Measurements from ENCODE around the gene RAD51B. TPM values are rescaled to one million over a fixed set of nuclear protein-coding genes. Genes with fewer than 3 reads are reported as not detected.
"Not testable (repeated sequence)": the region's sequence is repeated elsewhere in the genome, so short reads cannot be mapped to it uniquely, and the experiment has no call there.

RAD51B gene
- total RNA-seq, 1 experiment from 2014 or later, result 103 TPM

DNA sequence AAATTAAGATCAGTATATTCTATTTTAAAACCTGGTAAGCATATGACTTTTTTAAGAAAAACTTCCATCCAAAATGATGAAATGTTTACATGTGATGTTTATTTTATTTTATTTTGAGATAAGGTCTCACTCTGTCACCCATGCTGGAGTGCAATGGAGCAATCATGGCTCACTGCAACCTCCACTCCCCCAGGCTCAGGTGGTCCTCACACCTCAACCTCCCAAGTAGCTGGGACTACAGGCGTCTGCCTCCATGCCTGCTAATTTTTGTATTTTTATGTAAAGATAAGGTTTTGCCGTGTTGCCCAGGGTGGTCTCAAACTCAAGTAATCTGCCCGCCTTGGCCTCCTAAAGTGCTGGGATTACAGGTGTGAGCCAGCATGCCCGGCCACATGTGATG, 831.5 kb downstream of the RAD51B start:
- in situ Hi-C loops (cut with HindIII; ENCODE audit: low sequenced_read_pairs), result no loop called here
- no peak for DNase-seq (ENCODE audit: low spot score)

DNA sequence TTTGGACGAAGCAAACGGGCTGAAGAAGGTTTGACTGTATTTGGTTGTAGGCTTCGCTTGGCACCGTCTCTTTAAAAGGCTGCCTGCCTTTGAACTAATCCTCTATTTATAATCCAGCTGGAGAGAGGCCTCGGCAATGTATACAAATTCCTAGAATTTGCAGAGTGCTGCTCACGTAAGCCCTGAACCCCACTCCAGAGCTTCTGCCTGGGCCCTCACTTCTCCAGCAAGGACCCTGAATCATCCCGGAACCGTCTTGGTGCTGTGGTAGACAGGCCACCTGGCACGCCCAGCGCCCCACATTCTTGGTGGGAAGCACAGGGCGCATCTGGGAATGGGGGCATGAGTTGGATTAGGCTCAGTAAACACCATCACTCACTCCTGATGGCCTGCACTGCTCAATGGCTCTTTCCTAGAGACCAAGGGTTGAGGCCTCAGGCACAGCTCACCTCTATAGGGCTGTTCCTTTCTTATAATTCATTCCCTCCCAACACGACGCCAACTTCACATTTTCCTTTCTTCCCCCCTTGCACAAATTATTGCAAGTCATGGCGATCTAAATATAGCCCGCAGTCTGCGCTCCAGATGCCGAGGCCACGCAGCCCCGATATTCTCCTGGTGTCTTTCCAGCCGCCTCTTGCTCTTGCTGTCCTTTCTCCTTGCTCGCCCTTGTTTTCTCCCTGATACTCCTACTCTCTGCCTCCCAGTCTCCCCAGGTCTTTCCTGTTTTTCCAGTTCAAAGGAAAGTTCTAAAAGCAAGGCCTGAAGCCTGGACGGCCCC, 832.3 kb downstream of the RAD51B start:
- in situ Hi-C loops (cut with HindIII; ENCODE audit: low sequenced_read_pairs), result no loop called here
- DNase-seq (ENCODE audit: low spot score), result no peak

DNA sequence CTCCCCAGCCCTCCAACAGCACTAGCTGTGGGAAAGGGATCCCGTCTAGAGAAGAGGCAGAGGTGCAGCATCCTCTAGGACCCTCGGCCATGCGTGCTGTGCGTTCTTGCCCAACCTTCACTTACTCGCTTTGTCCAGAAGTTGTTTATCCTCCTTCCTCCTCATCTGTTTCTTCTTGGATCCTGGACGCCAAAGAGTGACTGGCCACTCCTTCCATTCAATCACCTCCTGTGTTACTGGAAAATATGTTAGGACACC, 832.8 kb downstream of the RAD51B start:
- DNase-seq (ENCODE audit: low spot score), result no peak
- in situ Hi-C loops (cut with HindIII; ENCODE audit: low sequenced_read_pairs), result no loop called here

DNA sequence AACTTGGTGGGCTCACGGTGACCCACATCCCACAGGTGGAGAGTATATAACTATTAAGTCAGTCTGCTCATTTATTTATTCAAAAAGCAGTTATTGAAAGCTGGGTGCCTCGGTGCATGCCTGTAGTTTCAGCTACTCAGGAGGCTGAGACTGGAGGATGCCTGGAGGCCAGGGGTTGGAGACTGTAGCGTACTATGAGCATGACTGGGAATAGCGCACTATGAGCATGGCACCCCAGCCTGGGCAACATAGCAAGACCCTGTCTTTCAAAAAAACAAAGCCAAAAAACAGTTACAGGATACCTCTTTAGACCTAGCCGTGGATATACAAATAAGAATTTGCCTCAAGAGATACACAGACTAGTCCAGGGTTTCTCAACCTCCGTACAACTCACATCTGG, 833.5 kb downstream of the RAD51B start:
- no peak for DNase-seq (ENCODE audit: low spot score)
- in situ Hi-C loops (cut with HindIII; ENCODE audit: low sequenced_read_pairs), result no loop called here

DNA sequence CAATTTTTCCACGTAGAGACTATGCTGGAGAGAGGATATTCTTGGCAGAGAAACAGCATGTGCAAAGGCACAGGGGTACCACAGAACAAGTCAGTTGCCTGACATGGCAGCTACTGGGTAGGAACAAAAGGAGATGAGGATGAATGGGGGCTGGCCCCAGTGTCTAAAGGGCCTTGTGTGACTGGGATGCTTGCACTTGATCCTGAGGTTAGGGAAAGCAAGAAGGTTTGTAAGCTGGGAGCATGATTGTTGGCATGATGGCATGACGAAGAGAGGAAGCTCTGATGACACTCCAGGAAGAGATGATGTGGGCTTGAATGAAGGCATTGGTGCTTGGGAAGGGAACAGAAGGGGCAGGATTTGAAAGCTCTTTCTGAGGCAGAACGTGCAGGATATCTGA, 834.2 kb downstream of the RAD51B start:
- in situ Hi-C loops (cut with HindIII; ENCODE audit: low sequenced_read_pairs), result no loop called here
- no peak for DNase-seq (ENCODE audit: low spot score)

DNA sequence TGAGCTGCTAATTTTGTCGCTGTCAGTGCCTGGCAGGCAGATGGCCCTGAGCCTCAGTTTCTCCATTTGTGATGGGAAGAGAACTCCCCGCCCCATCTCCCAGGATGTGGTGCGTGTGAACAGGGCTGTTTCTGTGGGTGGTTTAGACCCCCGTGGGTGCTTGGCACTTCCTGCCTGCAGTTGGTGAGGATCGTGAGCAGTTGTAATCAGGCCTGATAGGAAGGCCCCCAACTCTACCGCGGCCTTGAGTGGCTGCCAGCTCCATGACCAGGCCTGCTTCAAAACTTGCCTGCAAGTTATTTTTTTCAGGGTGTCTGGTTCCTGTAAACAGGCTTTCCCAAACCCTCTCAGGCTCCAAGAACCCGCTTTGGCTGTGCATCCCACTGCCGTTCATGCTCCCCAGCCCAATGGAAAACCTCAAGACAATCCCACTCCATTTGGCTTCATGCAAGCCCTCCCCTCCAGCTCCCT, 834.9 kb downstream of the RAD51B start:
- in situ Hi-C loops (cut with HindIII; ENCODE audit: low sequenced_read_pairs), result no loop called here
- DNase-seq (ENCODE audit: low spot score), result no peak

DNA sequence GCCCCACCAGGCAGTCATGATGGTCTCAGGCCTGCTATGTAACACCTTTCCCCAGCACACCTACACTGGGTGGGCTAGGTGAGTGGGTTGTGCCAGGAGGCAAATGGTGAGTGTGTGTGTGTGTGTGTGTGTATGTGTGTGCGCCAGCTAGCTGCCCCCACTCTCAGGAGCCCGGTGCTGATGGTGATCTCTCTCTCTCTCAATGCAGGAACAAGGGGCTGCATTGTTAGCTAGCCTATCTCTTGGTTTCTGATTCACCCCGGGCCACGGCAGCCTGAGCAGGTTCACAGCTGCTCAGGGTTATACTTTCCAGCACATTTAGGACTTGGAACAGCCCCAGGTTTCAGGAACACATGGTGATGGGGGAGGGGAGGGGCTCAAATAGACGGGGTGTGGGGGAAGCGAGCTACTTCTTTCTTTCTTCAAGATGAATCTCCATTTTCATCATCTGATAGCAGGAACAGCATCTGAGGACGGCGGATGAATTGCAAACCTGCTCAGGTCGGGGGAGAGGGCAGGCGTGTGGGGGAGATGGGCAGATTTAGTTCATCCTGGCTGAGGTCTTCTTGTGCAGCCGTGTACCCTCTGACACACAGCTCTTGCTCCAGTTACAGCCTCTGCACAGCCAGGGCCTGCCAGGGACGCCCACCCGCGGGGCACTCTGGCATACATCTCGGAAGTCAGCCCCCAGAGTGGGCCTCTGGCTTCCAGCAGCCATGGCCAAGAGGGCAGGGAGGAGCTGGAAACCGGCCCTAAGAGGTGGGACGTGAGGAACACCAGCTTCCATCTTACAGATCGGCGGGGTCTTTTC, 835.6 kb downstream of the RAD51B start:
- in situ Hi-C loops (cut with HindIII; ENCODE audit: low sequenced_read_pairs), result no loop called here
- DNase-seq (ENCODE audit: low spot score), result no peak

DNA sequence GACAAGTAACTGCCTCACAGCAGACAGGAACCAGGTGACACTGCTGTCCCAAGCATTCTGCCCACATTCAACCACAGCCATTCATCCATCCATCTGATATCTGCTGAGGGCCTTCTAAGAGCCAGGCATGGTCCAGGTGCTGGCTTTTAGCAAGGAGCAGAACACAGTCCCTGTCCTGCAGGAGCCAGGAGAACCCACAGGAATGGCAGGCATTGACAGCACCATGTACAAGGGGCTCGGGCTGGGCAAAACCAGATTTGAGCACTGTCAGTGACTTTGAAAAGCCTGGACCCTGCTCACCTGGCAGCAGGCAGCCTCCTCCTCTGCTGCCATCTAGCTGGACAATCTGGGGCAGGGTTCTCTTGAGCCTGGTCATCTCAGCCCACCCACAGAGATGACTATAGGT, 836.3 kb downstream of the RAD51B start:
- in situ Hi-C loops (cut with HindIII; ENCODE audit: low sequenced_read_pairs), result no loop called here
- DNase-seq (ENCODE audit: low spot score), result no peak

DNA sequence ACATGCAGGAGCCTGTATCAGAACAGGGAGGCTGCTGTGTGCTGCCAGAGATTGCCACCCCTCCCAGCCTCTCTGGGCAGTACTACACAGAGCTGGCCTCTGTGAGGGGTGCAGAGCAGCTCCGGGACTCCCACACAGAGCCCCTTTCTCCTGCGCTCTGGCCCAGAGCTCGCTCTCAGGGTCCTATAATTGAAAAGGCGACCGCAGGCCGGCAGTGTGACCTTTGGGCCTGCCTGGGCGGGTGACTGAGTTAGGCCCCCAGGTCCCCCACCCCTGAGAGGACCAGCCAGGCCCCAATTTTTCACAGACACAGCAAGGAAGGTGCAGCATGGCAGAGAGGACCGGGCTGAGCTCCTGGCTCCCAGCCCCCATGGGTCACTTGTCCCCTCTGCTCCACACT, 836.9 kb downstream of the RAD51B start:
- in situ Hi-C loops (cut with HindIII; ENCODE audit: low sequenced_read_pairs), result no loop called here
- DNase-seq (ENCODE audit: low spot score), result no peak

DNA sequence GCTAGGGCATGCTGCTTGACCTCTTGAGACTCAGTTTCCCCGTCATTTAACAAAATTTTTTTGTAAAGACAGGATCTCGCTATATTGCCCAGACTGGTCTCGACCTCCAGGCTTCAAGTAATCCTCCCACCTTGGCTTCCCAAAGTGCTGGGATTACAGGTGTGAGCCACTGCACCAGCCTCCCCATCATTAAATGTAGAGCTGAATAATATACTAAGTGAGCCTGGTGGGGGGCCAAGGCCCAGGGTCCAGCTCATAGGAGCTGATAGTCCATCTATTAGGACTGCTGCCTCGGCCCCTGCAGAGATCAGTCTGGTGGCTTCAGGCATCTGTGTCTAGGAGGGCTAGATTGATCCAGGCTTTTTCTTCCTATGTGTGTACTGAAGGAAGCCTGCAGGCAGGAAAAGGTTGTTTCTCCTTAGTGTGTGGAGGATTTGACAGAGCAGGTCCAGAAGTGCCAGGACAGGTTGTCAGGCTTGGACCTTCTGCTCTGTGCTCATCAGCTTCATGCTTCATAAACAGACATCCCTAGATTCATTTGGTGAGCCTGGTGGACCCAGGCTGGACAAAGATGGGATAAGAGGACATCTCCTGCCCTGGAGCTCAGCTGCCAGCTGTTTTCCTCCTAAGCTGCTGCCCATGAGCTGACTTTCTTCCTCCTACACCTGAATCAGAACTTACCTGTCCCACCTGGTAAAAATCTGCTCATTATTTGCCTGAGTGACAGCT, 837.9 kb downstream of the RAD51B start:
- in situ Hi-C loops (cut with HindIII; ENCODE audit: low sequenced_read_pairs), result no loop called here
- DNase-seq (ENCODE audit: low spot score), result no peak

DNA sequence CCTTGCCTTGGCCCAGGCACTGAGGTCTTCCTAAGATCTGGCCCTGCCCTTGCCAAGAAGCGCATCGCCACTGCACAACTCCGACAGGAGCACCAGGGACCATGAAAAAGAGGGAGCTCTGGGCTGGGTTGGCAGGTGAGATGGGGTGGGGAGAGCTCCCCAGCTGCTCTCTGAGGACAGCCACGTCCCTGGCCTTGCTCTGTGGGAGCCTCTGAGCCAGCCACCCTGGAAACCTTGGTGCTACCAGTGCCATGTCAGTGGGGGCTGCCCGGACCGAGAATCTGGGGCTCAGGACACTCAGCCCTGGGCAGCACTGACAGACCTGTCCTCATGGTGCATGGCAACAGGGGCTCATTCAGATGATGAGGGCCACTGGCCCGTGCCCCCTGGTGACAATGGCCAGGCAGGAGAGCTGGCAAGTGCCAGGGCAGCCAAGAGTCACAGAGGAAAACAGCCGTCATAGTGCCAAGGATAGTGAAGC, 838.5 kb downstream of the RAD51B start:
- no peak for DNase-seq (ENCODE audit: low spot score)
- in situ Hi-C loops (cut with HindIII; ENCODE audit: low sequenced_read_pairs), result no loop called here

DNA sequence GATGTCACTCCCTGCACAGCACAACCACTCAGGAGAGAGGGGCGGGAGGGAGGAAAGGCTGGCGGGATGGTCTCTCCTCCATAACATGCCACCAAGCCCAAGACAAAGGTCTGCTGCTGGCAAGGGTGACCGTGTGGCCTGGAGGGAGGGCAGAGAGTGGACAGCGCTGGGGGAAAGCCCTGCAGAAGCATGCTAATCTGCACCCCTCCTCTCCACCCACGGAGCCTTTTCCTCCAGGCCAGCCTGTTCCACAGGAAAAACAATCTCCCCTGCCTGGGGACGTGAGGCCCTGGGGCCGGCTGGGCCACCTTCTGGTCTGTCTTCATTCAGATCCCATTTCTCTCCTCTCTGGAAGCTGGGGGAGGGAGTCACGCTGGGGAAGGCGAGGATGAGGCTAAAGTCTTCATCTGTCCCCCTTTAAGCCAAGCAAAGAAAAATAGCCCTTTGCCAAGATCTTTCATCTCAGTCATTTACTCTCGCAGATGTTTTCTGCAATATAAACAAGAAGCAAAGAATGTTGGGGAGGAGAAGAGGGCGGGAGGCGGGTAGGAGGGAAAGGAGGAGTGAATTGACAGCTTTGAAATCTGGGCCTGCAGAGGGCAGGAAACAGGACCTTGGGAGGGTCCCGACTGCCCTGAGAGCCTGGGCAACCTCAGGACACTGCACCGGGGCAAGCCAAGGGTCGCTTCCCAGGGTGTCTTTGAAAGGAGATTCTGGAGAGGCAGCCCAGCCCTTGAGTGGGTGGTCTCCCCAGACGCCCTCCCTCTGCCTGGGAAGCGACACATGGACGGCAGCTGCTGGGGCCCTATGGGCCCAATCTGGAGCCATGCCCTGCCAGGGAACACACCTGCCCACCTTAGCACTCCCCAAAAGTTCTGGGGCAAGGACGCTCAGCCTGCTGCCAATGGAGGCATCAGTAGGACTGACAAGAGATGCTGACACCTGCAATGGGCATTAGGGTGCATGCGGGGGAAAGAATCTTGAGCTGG, 839.7 kb downstream of the RAD51B start:
- no peak for DNase-seq (ENCODE audit: low spot score)
- in situ Hi-C loops (cut with HindIII; ENCODE audit: low sequenced_read_pairs), result no loop called here

DNA sequence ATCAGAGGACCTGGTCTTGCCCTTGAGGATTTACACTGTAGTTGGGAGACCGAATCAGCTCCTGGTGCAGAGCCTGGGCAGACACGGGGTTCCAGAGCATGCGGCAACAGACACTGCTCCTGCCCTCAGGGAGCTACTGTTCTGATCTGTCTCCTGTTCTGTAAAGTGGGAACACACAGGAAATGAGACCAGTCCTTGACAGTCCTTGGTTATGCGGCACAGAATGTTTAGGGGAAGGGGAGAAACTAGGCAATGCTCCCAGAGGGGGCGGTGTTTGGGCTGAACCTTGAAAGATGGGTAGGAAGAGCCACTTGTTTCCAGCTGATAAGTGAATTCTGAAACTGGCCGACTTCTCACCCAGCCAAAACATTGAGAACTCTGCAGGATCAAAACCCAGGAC, 840.9 kb downstream of the RAD51B start:
- no peak for DNase-seq (ENCODE audit: low spot score)

DNA sequence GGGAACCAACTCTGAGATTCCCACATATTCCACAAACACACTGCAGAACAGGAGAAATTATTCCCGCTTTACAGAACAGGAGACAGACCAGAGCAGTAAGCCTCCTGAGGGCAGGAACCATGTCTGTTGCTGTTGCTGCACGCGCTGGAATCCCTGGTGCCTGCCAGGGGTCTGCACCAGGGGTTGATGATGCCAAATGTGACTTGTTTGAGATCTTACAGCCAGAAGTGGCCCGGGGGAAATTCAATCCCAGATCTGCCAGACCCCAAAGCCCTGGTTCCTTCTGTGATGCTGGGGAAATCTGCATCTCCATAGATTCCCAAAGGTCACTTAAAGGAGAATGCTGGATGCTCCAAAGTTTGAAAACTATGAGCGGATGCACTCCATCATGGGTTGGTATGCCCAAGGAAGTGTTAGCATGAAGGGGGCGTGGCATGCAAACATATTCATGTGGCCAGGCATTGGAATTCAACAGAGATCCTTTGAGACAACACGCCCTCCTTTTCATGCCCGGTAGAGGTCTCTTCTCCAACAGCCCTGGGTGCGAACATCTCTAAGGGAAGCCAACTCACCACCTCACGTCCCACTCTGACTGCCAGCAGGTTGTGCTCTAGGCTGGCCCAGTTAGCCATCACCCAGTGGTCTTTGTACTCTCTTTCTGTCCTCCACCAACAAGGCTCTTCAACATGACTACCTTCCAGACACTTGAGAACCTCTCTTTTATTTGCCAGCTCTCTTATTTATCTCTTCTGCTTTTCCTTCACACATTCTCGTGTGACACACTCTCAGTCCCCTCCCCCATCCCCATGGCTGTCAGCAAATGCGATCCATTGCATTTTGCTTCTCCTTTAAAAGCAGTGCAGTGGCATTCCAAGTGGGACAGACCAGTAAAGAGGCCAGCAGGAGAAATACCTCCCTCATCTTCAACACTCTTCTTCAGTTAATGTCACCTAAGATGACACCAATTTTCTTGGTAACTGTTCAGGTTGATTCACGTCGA, 841.9 kb downstream of the RAD51B start:
- in situ Hi-C loops (cut with HindIII; ENCODE audit: low sequenced_read_pairs), result no loop called here

More for the DNA sequence above, 840.9 kb downstream of the RAD51B start:
- in situ Hi-C loops (cut with HindIII; ENCODE audit: low sequenced_read_pairs), result no loop called here

DNA sequence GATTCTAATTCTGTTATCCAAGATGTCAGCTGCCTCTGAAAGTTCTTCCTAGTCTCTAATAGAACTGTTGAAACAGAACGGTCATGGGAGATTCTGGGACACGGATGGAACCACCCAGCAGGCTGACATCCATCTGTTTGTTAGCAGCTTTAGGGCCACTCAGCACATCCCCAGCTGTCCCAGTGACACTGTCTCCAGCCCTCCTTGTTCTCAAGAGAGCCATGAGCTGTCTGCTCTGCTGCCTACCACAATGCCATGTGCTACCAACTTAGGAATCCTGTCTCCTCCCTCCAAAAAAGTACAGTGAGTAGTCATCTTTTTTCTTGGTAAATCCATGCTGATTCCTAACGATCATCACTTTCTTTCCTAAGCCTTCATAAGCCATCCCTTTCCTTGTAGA, 842.8 kb downstream of the RAD51B start:
- in situ Hi-C loops (cut with HindIII; ENCODE audit: low sequenced_read_pairs), result no loop called here

More for the DNA sequence above, 841.9 kb downstream of the RAD51B start:
- no peak for DNase-seq (ENCODE audit: low spot score)

DNA sequence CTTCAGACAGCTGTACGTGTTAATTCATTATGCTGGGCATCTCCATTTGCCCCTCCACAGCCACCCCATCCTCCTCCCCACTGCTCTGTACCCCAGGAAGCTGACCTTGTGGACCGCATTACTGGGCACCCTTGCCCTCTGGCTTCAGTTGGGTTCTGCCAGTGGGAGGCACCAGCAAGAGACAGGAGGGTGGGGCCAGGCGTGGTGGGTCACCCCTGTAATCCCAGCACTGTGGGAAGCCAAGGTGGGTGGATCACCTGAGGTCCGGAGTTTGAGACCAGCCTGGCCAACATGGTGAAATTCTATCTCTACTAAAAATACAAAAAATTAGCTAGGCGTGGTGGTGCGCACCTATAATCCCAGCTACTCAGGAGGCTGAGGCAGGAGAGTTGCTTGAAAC, 843.2 kb downstream of the RAD51B start:
- in situ Hi-C loops (cut with HindIII; ENCODE audit: low sequenced_read_pairs); DNase-seq (ENCODE audit: low spot score): not testable (repeated sequence)

More for the DNA sequence above, 842.8 kb downstream of the RAD51B start:
- DNase-seq (ENCODE audit: low spot score), result no peak

DNA sequence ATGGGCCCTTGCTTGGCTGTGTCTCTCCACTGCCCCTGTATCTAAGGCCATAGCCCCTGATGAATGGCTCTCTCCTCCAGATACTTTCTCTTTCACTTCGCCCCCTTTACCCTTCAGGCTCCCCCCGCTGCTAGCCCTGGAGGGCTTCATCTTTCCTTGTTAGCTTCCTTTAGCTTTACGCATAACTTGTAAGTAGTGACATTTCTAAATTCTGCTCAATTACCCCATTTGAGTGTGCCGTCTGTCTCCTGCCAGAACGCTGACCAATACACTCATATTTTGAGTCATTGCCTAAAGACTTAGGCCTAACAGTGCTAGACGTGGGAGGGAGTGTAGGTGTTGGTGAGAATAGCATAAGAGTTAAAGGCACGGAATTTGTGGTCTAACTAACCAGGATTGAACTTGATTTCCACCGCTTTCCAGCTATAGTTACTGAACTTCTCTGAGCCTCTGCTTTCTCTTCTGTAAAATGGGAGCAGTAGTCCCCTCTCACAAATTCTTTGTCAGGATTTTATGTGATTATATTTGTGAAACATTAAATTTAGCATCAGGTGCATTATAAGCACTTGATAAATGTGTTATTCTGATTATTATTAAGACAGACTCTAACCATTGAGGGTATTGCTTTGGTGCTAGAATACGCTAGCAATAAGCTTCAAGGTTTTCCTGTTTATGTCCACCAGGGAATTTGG, 844.0 kb downstream of the RAD51B start:
- DNase-seq (ENCODE audit: low spot score), result no peak
- in situ Hi-C loops (cut with HindIII; ENCODE audit: low sequenced_read_pairs), result no loop called here
